Liver (tissue), 9 donors: ENCODE data around the gene SERPING1. TPM values are rescaled to one million over a fixed set of nuclear protein-coding genes. Genes with fewer than 3 reads are reported as not detected.
A peak's percentile ranks its signal among the peaks of the same experiment; 100 is the strongest.

Experiments
- DNase-seq: peaks from one replicate; pipeline ENCODE4 v3.0.0-alpha.2; 2017; ENCODE audit warnings: low spot score
- H3K27ac ChIP-seq, 2 donors: one replicate each; pipeline ENCODE4 v1.7.0; 2013; ENCODE audit warnings: inconsistent platforms in 2 of 2, low read length in 2 of 2, control low read depth in 1 of 2, low read depth in 1 of 2, mild to moderate bottlenecking in 1 of 2
- H3K27me3 ChIP-seq, 4 donors: one replicate each; pipeline versions ENCODE4 v1.6.1 to v1.7.0; 2013; ENCODE audit warnings: low read length in 3 of 4, inconsistent platforms in 1 of 4, mild to moderate bottlenecking in 1 of 4, moderate library complexity in 1 of 4; ENCODE audit not compliant: control insufficient read depth in 4 of 4, insufficient read depth in 4 of 4
- H3K36me3 ChIP-seq, 4 donors: one replicate each; pipeline versions ENCODE4 v1.6.1 to v1.7.0; 2013; ENCODE audit warnings: low read length in 3 of 4, mild to moderate bottlenecking in 3 of 4, low read depth in 1 of 4, moderate library complexity in 1 of 4; ENCODE audit not compliant: control insufficient read depth in 4 of 4, insufficient read depth in 3 of 4
- H3K4me1 ChIP-seq, 4 donors: one replicate each; pipeline versions ENCODE4 v1.6.1 to v1.7.0; 2013; ENCODE audit warnings: low read length in 3 of 4, mild to moderate bottlenecking in 3 of 4, moderate library complexity in 1 of 4; ENCODE audit not compliant: control insufficient read depth in 4 of 4, insufficient read depth in 4 of 4
- H3K4me3 ChIP-seq, 3 donors: one replicate each; pipeline versions ENCODE4 v1.6.1 to v1.7.0; 2013; ENCODE audit warnings: low read length in 3 of 3, control low read depth in 1 of 3, low read depth in 1 of 3, mild to moderate bottlenecking in 1 of 3
- H3K9ac ChIP-seq, 2 donors: one replicate each; pipeline ENCODE4 v1.7.0; 2013; ENCODE audit warnings: low read length in 2 of 2, mild to moderate bottlenecking in 2 of 2, moderate library complexity in 2 of 2, control low read depth in 1 of 2, low read depth in 1 of 2
- H3K9me3 ChIP-seq, 4 donors: one replicate each; pipeline versions ENCODE4 v1.6.1 to v1.7.0; 2013; ENCODE audit warnings: low read length in 3 of 4; ENCODE audit not compliant: control insufficient read depth in 4 of 4
- FOXA1 ChIP-seq: IDR thresholded peaks from 2 replicates; pipeline ENCODE4 v1.6.1; 2016; ENCODE audit warnings: antibody characterized with exemption
- FOXA2 ChIP-seq: IDR thresholded peaks from 2 replicates; pipeline ENCODE4 v1.6.1; 2016; ENCODE audit warnings: antibody characterized with exemption
- JUND ChIP-seq, 2 donors: IDR thresholded peaks; 2 replicates each; pipeline ENCODE4 v1.6.1; 2016; ENCODE audit warnings: antibody characterized with exemption in 2 of 2
- NR2F2 ChIP-seq: IDR thresholded peaks from 2 replicates; pipeline ENCODE4 v1.6.1; 2016; ENCODE audit warnings: antibody characterized with exemption
- RAD21 ChIP-seq, 2 donors: IDR thresholded peaks; 2 replicates each; pipeline ENCODE4 v1.6.1; 2016; ENCODE audit warnings: antibody characterized with exemption in 2 of 2, mild to moderate bottlenecking in 2 of 2
- SP1 ChIP-seq: IDR thresholded peaks from 2 replicates; pipeline ENCODE4 v1.6.1; 2018; ENCODE audit warnings: antibody characterized with exemption, mild to moderate bottlenecking
- ZBTB33 ChIP-seq: IDR thresholded peaks from 2 replicates; pipeline ENCODE4 v1.6.1; 2016; ENCODE audit warnings: antibody characterized with exemption
- WGBS: extraction: QIAGEN DNeasy Blood & Tissue Kit; methylation state at CpG from one replicate; pipeline ENCODE4 v1.1.7; 2013; 5-methylcytosine and 5-hydroxymethylcytosine counted together
- polyA plus RNA-seq, 2 donors: library from polyadenylated mRNA; stranded (reverse) in 1 of 2; unstranded in 1 of 2; fragments of 200-250 nt in 1 of 2; fragments of >200 nt in 1 of 2; fragmentation: Nextera tagmentation in 1 of 2; extraction: Ambion mirVana in 1 of 2; gene quantifications; one replicate each; pipeline versions ENCODE4 v1.2.1 to v1.2.3, GENCODE V29; 2013 to 2015
- total RNA-seq, 2 donors: library from RNA; depleted of rRNA; stranded (reverse); fragments of >200 nt; gene quantifications; one replicate each; pipeline ENCODE4 v1.2.3, GENCODE V29; 2014
- TF ChIP-seq, protein P1 (sequence below): fragments of 150-350 bp; IDR thresholded peaks from 2 replicates; pipeline ENCODE4 v1.5.1; 2017; ENCODE audit warnings: improper control_type of control experiment, low read depth, low read length; ENCODE audit not compliant: missing input control
- TF ChIP-seq, protein P2 (sequence below): IDR thresholded peaks from 2 replicates; pipeline ENCODE4 v1.6.1; 2016; ENCODE audit warnings: antibody characterized with exemption
- donor health status: healthy.
- donor health status: healthy.
- donor health status: healthy.
- donor health status: healthy.
- donor health status: healthy.

SERPING1 gene
- total and polyA plus RNA-seq, 4 donors: 235 to 2,911 (median 1,514) TPM

DNA sequence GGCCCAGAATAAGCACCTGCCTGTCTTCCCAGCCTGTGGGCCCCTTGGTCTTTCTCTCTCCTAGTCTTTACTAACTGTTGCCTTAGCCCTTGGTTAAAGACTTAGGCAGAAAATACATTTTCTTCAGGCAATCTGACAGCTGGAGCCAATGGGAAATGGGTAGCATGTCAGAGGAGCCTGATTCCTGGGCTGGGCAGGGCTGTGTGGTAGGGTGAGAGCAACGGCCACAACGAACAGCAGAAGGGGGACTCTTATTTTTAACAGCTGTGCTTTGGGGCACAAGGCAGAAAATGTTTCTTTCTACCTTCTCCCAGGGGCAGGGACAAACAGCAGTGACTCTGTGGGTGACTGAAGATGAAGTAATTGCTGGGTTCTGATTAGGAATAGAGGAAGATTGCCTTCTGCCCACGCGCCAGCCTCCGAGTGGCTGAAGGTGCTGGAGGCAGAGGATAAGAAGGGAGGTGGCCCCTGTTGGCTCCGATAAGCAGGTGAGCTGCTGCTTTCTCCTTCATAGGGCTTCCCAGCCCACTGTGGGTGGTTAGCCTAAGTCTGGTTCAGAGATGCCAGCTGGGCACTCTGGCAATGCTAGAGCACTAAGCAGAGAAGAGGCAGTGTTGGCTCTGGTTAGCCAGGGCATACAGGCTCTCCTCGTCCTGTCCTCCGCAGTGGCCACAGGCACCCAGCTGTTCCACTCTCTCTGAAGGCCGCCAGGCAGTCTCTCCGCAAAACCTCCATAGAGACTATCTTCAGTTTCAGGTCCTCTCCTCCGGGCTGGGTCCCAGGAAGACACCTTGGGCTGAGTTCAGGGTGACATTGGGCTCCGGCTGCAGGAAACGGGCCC is 50.7 kb downstream of the SERPING1 start:
- Histone ChIP-seq H3K4me3 (no peak overlapping the region), H3K36me3 (no peaks in the 10 kb centered on the region), H3K4me1 (peaks cover 0 to 18% (median 5%) of the 10 kb centered on the region in 4 donors), H3K27ac (no peak overlapping the region), H3K9ac (no peak overlapping the region), H3K9me3 (no peaks in the 10 kb centered on the region), H3K27me3 (peaks cover 0 to 7% (median 1%) of the 10 kb centered on the region in 4 donors)
- peak; percentile 90 for DNase-seq
- TF ChIP-seq JUND (IDR thresholded peaks at IDR 0.05): no peak
- no peak for TF ChIP-seq FOXA2
- 30% methylated on average over 13 of the region's 13 CpGs for WGBS

DNA sequence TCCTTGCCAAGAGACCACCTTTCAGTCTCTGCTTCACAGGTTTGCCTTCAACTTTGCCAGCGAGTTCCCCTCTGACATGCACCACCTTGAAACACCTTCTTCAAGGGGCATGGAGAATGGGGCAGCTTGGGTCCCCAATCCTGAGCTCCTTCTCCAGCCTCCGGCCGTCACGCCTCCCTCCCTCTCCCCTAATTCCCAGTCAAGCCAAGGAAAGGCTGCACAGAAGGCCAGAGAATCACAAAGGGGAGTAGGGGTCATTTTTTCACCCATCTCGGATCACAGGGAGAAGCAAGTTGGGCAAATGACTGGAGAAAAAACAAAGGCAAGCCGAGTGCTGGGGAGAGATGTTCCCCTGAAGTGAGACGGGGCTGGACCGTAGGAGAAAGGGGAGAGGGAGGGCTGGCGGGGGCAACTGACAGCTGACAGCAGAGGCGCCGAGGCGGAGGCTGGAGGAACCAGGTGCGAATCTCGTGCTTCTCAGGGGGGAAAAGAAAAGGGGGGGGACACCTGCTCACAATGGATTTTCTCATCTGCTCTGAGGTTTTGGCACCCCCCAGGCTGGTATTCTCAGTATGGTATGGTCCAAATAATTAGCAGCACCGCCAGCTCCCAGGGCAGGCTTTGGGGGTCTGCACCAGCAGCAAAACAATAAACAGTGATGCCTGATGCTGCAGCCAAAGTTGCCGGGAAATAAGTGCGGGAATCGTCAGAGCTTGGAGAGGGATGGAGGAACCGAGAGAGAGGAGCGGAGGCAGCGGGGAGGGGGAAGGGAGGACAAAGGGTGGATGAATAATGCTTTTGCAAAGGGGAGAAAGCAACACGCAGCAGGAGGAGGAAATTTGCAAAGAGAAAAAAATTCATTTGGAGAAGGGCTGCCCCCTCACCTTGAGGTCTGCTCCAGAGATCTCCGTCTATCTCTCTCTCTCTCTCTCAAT is 51.6 kb downstream of the SERPING1 start:
- Histone ChIP-seq H3K4me1 (peaks cover 0 to 18% (median 5%) of the 10 kb centered on the region in 4 donors), H3K9me3 (no peaks in the 10 kb centered on the region), H3K27me3 (peaks cover 0 to 7% (median 1%) of the 10 kb centered on the region in 4 donors), H3K4me3 (peak overlapping the region in 1 of 3 donors; percentile 22), H3K9ac (no peak overlapping the region), H3K36me3 (no peaks in the 10 kb centered on the region), H3K27ac (no peak overlapping the region)
- WGBS: 15% methylated on average over 23 of the region's 23 CpGs
- peak; percentile 62 for DNase-seq
- TF ChIP-seq, protein P1, sequence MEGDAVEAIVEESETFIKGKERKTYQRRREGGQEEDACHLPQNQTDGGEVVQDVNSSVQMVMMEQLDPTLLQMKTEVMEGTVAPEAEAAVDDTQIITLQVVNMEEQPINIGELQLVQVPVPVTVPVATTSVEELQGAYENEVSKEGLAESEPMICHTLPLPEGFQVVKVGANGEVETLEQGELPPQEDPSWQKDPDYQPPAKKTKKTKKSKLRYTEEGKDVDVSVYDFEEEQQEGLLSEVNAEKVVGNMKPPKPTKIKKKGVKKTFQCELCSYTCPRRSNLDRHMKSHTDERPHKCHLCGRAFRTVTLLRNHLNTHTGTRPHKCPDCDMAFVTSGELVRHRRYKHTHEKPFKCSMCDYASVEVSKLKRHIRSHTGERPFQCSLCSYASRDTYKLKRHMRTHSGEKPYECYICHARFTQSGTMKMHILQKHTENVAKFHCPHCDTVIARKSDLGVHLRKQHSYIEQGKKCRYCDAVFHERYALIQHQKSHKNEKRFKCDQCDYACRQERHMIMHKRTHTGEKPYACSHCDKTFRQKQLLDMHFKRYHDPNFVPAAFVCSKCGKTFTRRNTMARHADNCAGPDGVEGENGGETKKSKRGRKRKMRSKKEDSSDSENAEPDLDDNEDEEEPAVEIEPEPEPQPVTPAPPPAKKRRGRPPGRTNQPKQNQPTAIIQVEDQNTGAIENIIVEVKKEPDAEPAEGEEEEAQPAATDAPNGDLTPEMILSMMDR: no peak

DNA sequence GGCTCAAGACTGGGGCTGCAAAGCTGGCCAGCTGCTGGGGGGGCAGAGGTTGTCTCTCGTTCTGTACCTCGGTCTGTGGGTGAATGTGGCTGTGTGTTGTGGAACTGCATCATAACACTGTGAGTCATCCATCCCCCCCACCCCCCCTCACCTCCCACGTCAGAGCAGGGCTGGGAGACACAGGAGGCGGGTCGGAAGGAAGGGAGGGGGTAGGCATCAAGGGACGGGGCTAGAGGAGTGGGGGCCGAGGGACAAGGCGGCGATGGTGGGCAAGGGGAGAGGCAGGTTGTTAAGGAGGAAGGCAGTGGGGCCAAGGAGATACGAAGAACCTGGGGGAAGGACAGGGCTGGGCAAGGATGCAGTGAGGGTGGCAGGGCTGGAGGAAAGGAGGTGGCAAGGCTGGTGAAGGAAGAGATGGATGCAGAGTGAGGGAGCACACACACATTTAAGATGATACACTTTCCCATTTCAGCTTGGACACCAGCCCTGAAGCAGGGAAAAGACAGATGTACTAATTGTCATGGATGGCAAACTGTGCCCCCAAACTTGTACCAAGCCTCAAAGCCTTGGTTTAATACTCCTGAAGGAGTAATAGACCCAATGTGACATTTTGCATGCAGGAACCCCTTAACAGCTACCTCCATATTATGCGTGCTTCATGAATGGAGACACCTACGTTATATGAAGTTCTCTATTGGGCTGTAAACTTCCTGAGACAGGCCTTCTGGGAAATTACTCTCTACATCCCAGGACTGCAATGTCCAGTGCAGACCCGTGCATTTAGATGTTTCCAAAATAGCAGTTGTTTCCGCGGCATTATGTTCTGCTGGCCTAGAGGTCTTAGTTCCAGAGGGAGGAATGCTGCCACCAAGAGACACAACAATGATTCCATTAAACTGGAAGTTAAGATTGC is 52.6 kb downstream of the SERPING1 start, which contains the start of gene YPEL4:
Gene YPEL4 (minus strand): TSS at position 87 of the 913 bp plus-strand sequence. CDS start 2,805 bp downstream, outside the sequence.
- WGBS: 20% methylated on average over 15 of the region's 15 CpGs
- Histone ChIP-seq H3K27ac (no peak within 1 kb of the TSS), H3K36me3 (no peaks in the 10 kb centered on the region), H3K4me1 (peaks cover 0 to 11% (median 1%) of the 10 kb centered on the region in 4 donors), H3K9me3 (no peaks in the 10 kb centered on the region), H3K27me3 (peaks cover 0 to 7% (median 1%) of the 10 kb centered on the region in 4 donors), H3K4me3 (peak within 1 kb of the TSS in 1 of 3 donors; percentile 22), H3K9ac (no peak within 1 kb of the TSS)
- DNase-seq: peak; percentile 89
- TF ChIP-seq NR2F2 (no peak), RAD21 (IDR thresholded peaks at IDR 0.05) (no peak), FOXA1 (no peak), ZBTB33 (no peak), SP1 (no peak)
- TF ChIP-seq, protein P1: no peak
- TF ChIP-seq, protein P2, sequence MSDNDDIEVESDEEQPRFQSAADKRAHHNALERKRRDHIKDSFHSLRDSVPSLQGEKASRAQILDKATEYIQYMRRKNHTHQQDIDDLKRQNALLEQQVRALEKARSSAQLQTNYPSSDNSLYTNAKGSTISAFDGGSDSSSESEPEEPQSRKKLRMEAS: no peak
